Measurements from ENCODE around the gene EFHC1. TPM values are rescaled to one million over a fixed set of nuclear protein-coding genes. Genes with fewer than 3 reads are reported as not detected.

Gene EFHC1
- total and polyA plus RNA-seq, 2 donors = 27.8 to 75.6 TPM

- WGBS = 97% methylated on average over 3 of the region's 3 CpGs
- no peak for DNase-seq (ENCODE audit: low read depth in 6 of 9, low spot score in 9 of 9)
- Histone ChIP-seq H3K36me3 (ENCODE audit: control insufficient read depth in 2 of 2, insufficient read depth in 2 of 2, low read length in 1 of 2) (no peaks in the 10 kb centered on the region), H3K27ac (ENCODE audit: low read depth in 1 of 2, low read length in 1 of 2) (no peak overlapping the region), H3K4me1 (ENCODE audit: control insufficient read depth in 2 of 2, insufficient read depth in 2 of 2, low read length in 2 of 2) (peaks cover 24 to 29% of the 10 kb centered on the region in 2 donors), H3K9me3 (ENCODE audit: control insufficient read depth in 2 of 2, insufficient read depth in 1 of 2, low read length in 1 of 2) (no peaks in the 10 kb centered on the region), H3K4me3 (ENCODE audit: low read length in 2 of 2) (no peak overlapping the region), H3K27me3 (ENCODE audit: control insufficient read depth in 2 of 2, insufficient read depth in 1 of 2, low read length in 1 of 2) (no peaks in the 10 kb centered on the region)
Measured at GRCh38 chr6:52540286-52540902, 120.3 kb downstream of the EFHC1 start.

GRCh38 chr6:52541135-52541534 lies 121.0 kb downstream of the EFHC1 start:
- Histone ChIP-seq H3K27me3 (ENCODE audit: control insufficient read depth in 2 of 2, insufficient read depth in 1 of 2, low read length in 1 of 2) (no peaks in the 10 kb centered on the region), H3K27ac (ENCODE audit: low read depth in 1 of 2, low read length in 1 of 2) (no peak overlapping the region), H3K4me3 (ENCODE audit: low read length in 2 of 2) (no peak overlapping the region), H3K9me3 (ENCODE audit: control insufficient read depth in 2 of 2, insufficient read depth in 1 of 2, low read length in 1 of 2) (no peaks in the 10 kb centered on the region), H3K4me1 (ENCODE audit: control insufficient read depth in 2 of 2, insufficient read depth in 2 of 2, low read length in 2 of 2) (peaks cover 17 to 21% of the 10 kb centered on the region in 2 donors), H3K36me3 (ENCODE audit: control insufficient read depth in 2 of 2, insufficient read depth in 2 of 2, low read length in 1 of 2) (no peaks in the 10 kb centered on the region)
- no peak for DNase-seq (ENCODE audit: low read depth in 6 of 9, low spot score in 9 of 9)
- whole genome bisulfite sequencing = over 99% methylated on average over 6 of the region's 6 CpGs

DNA sequence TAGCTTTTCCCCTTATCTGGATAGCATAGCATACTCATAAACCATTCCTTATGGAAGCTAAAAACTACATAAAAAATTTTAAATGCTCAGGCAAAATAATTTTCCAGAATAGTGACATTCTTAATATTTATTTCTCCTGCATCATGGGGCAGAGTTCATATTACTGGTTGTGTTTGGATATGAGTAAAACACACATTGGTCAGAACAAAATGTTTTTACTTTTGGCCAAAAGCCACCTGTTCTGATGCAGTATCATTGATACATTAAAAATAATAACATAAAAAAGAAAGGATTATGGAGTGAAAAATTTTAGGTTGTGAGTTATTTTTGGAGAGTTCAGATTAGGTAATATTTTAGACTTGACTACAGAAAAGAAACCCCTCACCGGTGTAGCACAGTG lies 123.1 kb downstream of the EFHC1 start:
- Histone ChIP-seq H3K27ac (ENCODE audit: low read depth in 1 of 2, low read length in 1 of 2) (no peak overlapping the region), H3K4me1 (ENCODE audit: control insufficient read depth in 2 of 2, insufficient read depth in 2 of 2, low read length in 2 of 2) (peaks cover 0 to 2% of the 10 kb centered on the region in 2 donors), H3K9me3 (ENCODE audit: control insufficient read depth in 2 of 2, insufficient read depth in 1 of 2, low read length in 1 of 2) (no peaks in the 10 kb centered on the region), H3K4me3 (ENCODE audit: low read length in 2 of 2) (no peak overlapping the region), H3K27me3 (ENCODE audit: control insufficient read depth in 2 of 2, insufficient read depth in 1 of 2, low read length in 1 of 2) (no peaks in the 10 kb centered on the region), H3K36me3 (ENCODE audit: control insufficient read depth in 2 of 2, insufficient read depth in 2 of 2, low read length in 1 of 2) (no peaks in the 10 kb centered on the region)
- DNase-seq (ENCODE audit: low read depth in 6 of 9, low spot score in 9 of 9) = no peak
- 98% methylated on average over 1 of the region's 1 CpG for WGBS

GRCh38 chr6:52543729-52544601 lies 123.8 kb downstream of the EFHC1 start:
- Histone ChIP-seq H3K36me3 (ENCODE audit: control insufficient read depth in 2 of 2, insufficient read depth in 2 of 2, low read length in 1 of 2) (no peaks in the 10 kb centered on the region), H3K27me3 (ENCODE audit: control insufficient read depth in 2 of 2, insufficient read depth in 1 of 2, low read length in 1 of 2) (no peaks in the 10 kb centered on the region), H3K9me3 (ENCODE audit: control insufficient read depth in 2 of 2, insufficient read depth in 1 of 2, low read length in 1 of 2) (no peaks in the 10 kb centered on the region), H3K4me3 (ENCODE audit: low read length in 2 of 2) (no peak overlapping the region), H3K27ac (ENCODE audit: low read depth in 1 of 2, low read length in 1 of 2) (no peak overlapping the region), H3K4me1 (ENCODE audit: control insufficient read depth in 2 of 2, insufficient read depth in 2 of 2, low read length in 2 of 2) (no peaks in the 10 kb centered on the region)
- DNase-seq (ENCODE audit: low read depth in 6 of 9, low spot score in 9 of 9) = no peak
- WGBS = 96% methylated on average over 10 of the region's 10 CpGs

- H3K27me3 ChIP-seq (ENCODE audit: control insufficient read depth in 2 of 2, insufficient read depth in 1 of 2, low read length in 1 of 2) = no peaks in the 10 kb centered on the region
- no peaks in the 10 kb centered on the region for H3K36me3 ChIP-seq (ENCODE audit: control insufficient read depth in 2 of 2, insufficient read depth in 2 of 2, low read length in 1 of 2)
- no peak overlapping the region for H3K27ac ChIP-seq (ENCODE audit: low read depth in 1 of 2, low read length in 1 of 2)
- H3K9me3 ChIP-seq (ENCODE audit: control insufficient read depth in 2 of 2, insufficient read depth in 1 of 2, low read length in 1 of 2) = no peaks in the 10 kb centered on the region
- no peak overlapping the region for H3K4me3 ChIP-seq (ENCODE audit: low read length in 2 of 2)
- no peak for DNase-seq (ENCODE audit: low read depth in 6 of 9, low spot score in 9 of 9)
- WGBS = 95% methylated on average over 9 of the region's 9 CpGs
- H3K4me1 ChIP-seq (ENCODE audit: control insufficient read depth in 2 of 2, insufficient read depth in 2 of 2, low read length in 2 of 2) = no peaks in the 10 kb centered on the region
Measured at GRCh38 chr6:52544602-52545405, 124.7 kb downstream of the EFHC1 start.

DNA sequence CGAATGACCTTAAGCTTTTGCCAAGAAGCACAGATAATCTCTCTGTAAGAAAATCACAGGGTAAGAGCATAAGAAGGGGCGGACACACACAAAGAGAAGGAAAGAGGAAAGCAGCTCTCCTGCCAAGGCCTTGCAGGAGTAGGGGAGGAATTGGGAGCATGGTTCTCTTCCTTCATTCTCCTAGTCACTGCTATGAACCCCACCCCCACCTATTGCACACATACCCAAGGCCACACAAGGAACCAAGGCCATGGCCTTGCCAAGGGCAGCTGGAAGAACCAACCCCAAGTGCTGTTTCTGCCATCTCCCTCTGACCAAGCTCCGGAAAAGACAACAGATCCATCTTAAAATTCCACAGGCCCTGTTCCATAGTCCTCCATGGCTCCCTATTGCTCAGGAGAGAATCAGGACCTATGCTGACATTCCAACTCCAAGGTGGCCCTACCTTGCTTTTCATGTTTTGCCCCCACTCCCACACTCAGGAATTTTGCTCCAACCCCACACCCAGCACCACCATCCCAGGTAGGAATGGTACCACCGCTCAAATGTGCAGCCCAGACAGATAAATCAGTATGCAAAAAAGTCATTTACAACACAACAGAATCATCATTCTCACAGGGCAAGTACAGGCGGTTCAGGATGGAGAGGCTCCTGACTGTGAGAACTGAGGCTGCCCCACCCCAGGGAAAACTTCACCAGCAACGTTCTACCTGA lies 125.4 kb downstream of the EFHC1 start:
- no peak for DNase-seq (ENCODE audit: low read depth in 6 of 9, low spot score in 9 of 9)
- WGBS = 94% methylated on average over 6 of the region's 6 CpGs
- no peaks in the 10 kb centered on the region for H3K9me3 ChIP-seq (ENCODE audit: control insufficient read depth in 2 of 2, insufficient read depth in 1 of 2, low read length in 1 of 2)
- H3K27me3 ChIP-seq (ENCODE audit: control insufficient read depth in 2 of 2, insufficient read depth in 1 of 2, low read length in 1 of 2) = no peaks in the 10 kb centered on the region
- H3K4me3 ChIP-seq (ENCODE audit: low read length in 2 of 2) = no peak overlapping the region
- no peaks in the 10 kb centered on the region for H3K4me1 ChIP-seq (ENCODE audit: control insufficient read depth in 2 of 2, insufficient read depth in 2 of 2, low read length in 2 of 2)
- H3K27ac ChIP-seq (ENCODE audit: low read depth in 1 of 2, low read length in 1 of 2) = no peak overlapping the region
- no peaks in the 10 kb centered on the region for H3K36me3 ChIP-seq (ENCODE audit: control insufficient read depth in 2 of 2, insufficient read depth in 2 of 2, low read length in 1 of 2)

GRCh38 chr6:52546192-52546591 lies 126.0 kb downstream of the EFHC1 start:
- WGBS = 98% methylated on average over 1 of the region's 1 CpG
- Histone ChIP-seq H3K36me3 (ENCODE audit: control insufficient read depth in 2 of 2, insufficient read depth in 2 of 2, low read length in 1 of 2) (no peaks in the 10 kb centered on the region), H3K9me3 (ENCODE audit: control insufficient read depth in 2 of 2, insufficient read depth in 1 of 2, low read length in 1 of 2) (no peaks in the 10 kb centered on the region), H3K4me3 (ENCODE audit: low read length in 2 of 2) (no peak overlapping the region), H3K27me3 (ENCODE audit: control insufficient read depth in 2 of 2, insufficient read depth in 1 of 2, low read length in 1 of 2) (no peaks in the 10 kb centered on the region), H3K27ac (ENCODE audit: low read depth in 1 of 2, low read length in 1 of 2) (no peak overlapping the region), H3K4me1 (ENCODE audit: control insufficient read depth in 2 of 2, insufficient read depth in 2 of 2, low read length in 2 of 2) (peaks cover 0 to 2% of the 10 kb centered on the region in 2 donors)
- DNase-seq (ENCODE audit: low read depth in 6 of 9, low spot score in 9 of 9) = no peak

DNA sequence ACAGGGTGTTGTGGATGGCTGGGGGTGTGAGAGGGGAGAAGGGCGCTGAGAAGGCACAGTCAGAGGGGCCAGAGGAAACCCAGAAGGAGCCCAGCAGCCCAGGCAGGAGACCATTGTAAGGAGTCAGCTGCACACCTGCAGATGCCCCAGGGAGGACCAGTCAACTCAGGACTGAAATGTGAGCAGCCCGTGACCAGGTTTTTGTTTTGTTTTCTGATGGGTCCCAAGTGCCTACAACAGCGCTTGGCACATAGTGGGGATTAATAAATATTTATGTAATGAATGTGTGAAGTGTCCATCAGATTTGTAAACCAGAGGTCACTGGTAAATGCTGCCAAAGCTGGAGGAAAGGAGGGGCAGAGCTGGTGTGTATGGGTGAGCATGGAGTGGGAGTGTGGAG lies 126.5 kb downstream of the EFHC1 start:
- Histone ChIP-seq H3K4me1 (ENCODE audit: control insufficient read depth in 2 of 2, insufficient read depth in 2 of 2, low read length in 2 of 2) (peaks cover 0 to 2% of the 10 kb centered on the region in 2 donors), H3K27me3 (ENCODE audit: control insufficient read depth in 2 of 2, insufficient read depth in 1 of 2, low read length in 1 of 2) (no peaks in the 10 kb centered on the region), H3K9me3 (ENCODE audit: control insufficient read depth in 2 of 2, insufficient read depth in 1 of 2, low read length in 1 of 2) (no peaks in the 10 kb centered on the region), H3K27ac (ENCODE audit: low read depth in 1 of 2, low read length in 1 of 2) (no peak overlapping the region), H3K36me3 (ENCODE audit: control insufficient read depth in 2 of 2, insufficient read depth in 2 of 2, low read length in 1 of 2) (no peaks in the 10 kb centered on the region), H3K4me3 (ENCODE audit: low read length in 2 of 2) (no peak overlapping the region)
- WGBS = 93% methylated on average over 3 of the region's 3 CpGs
- no peak for DNase-seq (ENCODE audit: low read depth in 6 of 9, low spot score in 9 of 9)

Data from thymus (tissue), 11 donors.